HepG2 (cell line): ENCODE measurements around the gene TAS2R19. TPM values are rescaled to one million over a fixed set of nuclear protein-coding genes. Genes with fewer than 3 reads are reported as not detected.

Experiments
- ARNT2 ChIP-seq: sonication (generic); formaldehyde crosslinking; IDR thresholded peaks from 2 replicates; pipeline ENCODE4 v1.8.0; 2022; ENCODE audit warnings: mild to moderate bottlenecking, low read depth, missing genetic modification reagents, moderate library complexity
- ATF7-NPFF ChIP-seq: sonication (generic); formaldehyde crosslinking; IDR thresholded peaks from 2 replicates; pipeline ENCODE4 v1.8.1; 2023; ENCODE audit warnings: mild to moderate bottlenecking, low read depth, missing genetic modification reagents, moderate library complexity
- ELF3 ChIP-seq: IDR thresholded peaks from 2 replicates; pipeline ENCODE4 v1.6.1; 2016; ENCODE audit warnings: missing genetic modification reagents, missing compliant biosample characterization
- FOSL2 ChIP-seq: sonication (generic); formaldehyde crosslinking; IDR thresholded peaks from 2 replicates; pipeline ENCODE4 v1.4.0; 2020; ENCODE audit warnings: missing genetic modification reagents
- GTF2F1 ChIP-seq: fragments of 150-350 bp; IDR thresholded peaks from 2 replicates; pipeline ENCODE4 v1.6.1; 2014; ENCODE audit warnings: low read length
- KAT7 ChIP-seq: IDR thresholded peaks from 2 replicates; pipeline ENCODE4 v1.6.1; 2018; ENCODE audit warnings: borderline replicate concordance, missing compliant biosample characterization
- MEIS2 ChIP-seq: sonication (generic); formaldehyde crosslinking; IDR thresholded peaks from 2 replicates; pipeline ENCODE4 v1.9.0; 2021; ENCODE audit warnings: mild to moderate bottlenecking, missing genetic modification reagents
- RAD51 ChIP-seq: fragments of 450-650 bp; IDR thresholded peaks from 2 replicates; pipeline ENCODE4 v1.6.1; 2016; ENCODE audit warnings: borderline replicate concordance
- RBAK ChIP-seq: sonication (generic); formaldehyde crosslinking; IDR thresholded peaks from 2 replicates; pipeline ENCODE4 v1.5.1; 2020; ENCODE audit warnings: mild to moderate bottlenecking, missing genetic modification reagents
- RFX5 ChIP-seq: IDR thresholded peaks from 2 replicates; pipeline ENCODE4 v1.6.1; 2011; ENCODE audit warnings: low read depth, low read length, improper control_type of control experiment
- RNF2 ChIP-seq: fragments of 450-650 bp; conservative IDR thresholded peaks from 2 replicates; pipeline ENCODE4 v1.6.1; 2016; ENCODE audit warnings: low read depth
- SMARCC2 ChIP-seq: fragments of 450-650 bp; IDR thresholded peaks from 2 replicates; pipeline ENCODE4 v1.6.1; 2017; ENCODE audit warnings: antibody characterized with exemption, mild to moderate bottlenecking
- SRSF1 ChIP-seq: fragments of 200-400 bp; formaldehyde crosslinking; optimal IDR thresholded peaks from 2 replicates; pipeline ENCODE3; 2017; ENCODE audit warnings: mild to moderate bottlenecking, low read depth, low read length, moderate library complexity
- TAF1 ChIP-seq: sonication (generic); formaldehyde crosslinking; IDR thresholded peaks from 2 replicates; pipeline ENCODE4 v1.4.0; 2020; ENCODE audit warnings: missing genetic modification reagents
- ZFP62 ChIP-seq: sonication (generic); formaldehyde crosslinking; IDR thresholded peaks from 2 replicates; pipeline ENCODE4 v1.4.0; 2020; ENCODE audit warnings: missing genetic modification reagents
- ZNF10 ChIP-seq: sonication (generic); formaldehyde crosslinking; IDR thresholded peaks from 2 replicates; pipeline ENCODE4 v1.4.0; 2020; ENCODE audit warnings: mild to moderate bottlenecking, low read depth, missing genetic modification reagents, borderline replicate concordance
- ZNF205 ChIP-seq: IDR thresholded peaks from 2 replicates; pipeline ENCODE4 v1.6.1; 2018; ENCODE audit warnings: missing biosample characterization, missing genetic modification reagents
- ZNF530 ChIP-seq: sonication (generic); formaldehyde crosslinking; IDR thresholded peaks from 2 replicates; pipeline ENCODE4 v1.5.0; 2020; ENCODE audit warnings: low read depth, mild to moderate bottlenecking, missing genetic modification reagents
- ZNF672 ChIP-seq: sonication (generic); formaldehyde crosslinking; IDR thresholded peaks from 2 replicates; pipeline ENCODE4 v1.8.1; 2022; ENCODE audit warnings: missing genetic modification reagents
- ZNF772 ChIP-seq: sonication (generic); formaldehyde crosslinking; IDR thresholded peaks from 2 replicates; pipeline ENCODE4 v1.5.0; 2020; ENCODE audit warnings: mild to moderate bottlenecking, missing genetic modification reagents
- polyA plus RNA-seq, 8 experiments: library from polyadenylated mRNA; depleted of rRNA in 3 of 8; stranded (reverse) in 7 of 8; unstranded in 1 of 8; fragments of >200 nt; fragmentation: Illumina TruSeq in 4 of 8; extraction: Trizol in 4 of 8; gene quantifications; 2 replicates each; pipeline versions ENCODE4 v1.2.1 to v1.2.3, GENCODE V29; 2011 to 2016; ENCODE audit warnings: low read depth in 4 of 8, missing spikeins in 1 of 8, mixed read lengths in 1 of 8; ENCODE audit not compliant: insufficient read depth in 1 of 8
- total RNA-seq, 5 experiments: library from RNA; depleted of rRNA; stranded (reverse); fragments of >200 nt; fragmentation: Illumina TruSeq; extraction: Trizol; gene quantifications; 2 replicates each; pipeline ENCODE4 v1.2.3, GENCODE V29; 2016; ENCODE audit warnings: low read depth in 1 of 5
- TF ChIP-seq, protein P1 (sequence below): sonication (generic); formaldehyde crosslinking; IDR thresholded peaks from 2 replicates; pipeline ENCODE4 v1.4.0; 2020; ENCODE audit warnings: missing genetic modification reagents
- TF ChIP-seq, protein P2 (sequence below): sonication (generic); formaldehyde crosslinking; IDR thresholded peaks from 2 replicates; pipeline ENCODE4 v1.4.0; 2020; ENCODE audit warnings: missing genetic modification reagents
- TF ChIP-seq, protein P3 (sequence below): sonication (generic); formaldehyde crosslinking; IDR thresholded peaks from 2 replicates; pipeline ENCODE4 v1.4.0; 2020; ENCODE audit warnings: missing genetic modification reagents, borderline replicate concordance
- TF ChIP-seq, protein P4 (sequence below): sonication (generic); formaldehyde crosslinking; IDR thresholded peaks from 2 replicates; pipeline ENCODE4 v1.4.0; 2020; ENCODE audit warnings: missing genetic modification reagents, borderline replicate concordance
- TF ChIP-seq, protein P5 (sequence below): IDR thresholded peaks from 2 replicates; pipeline ENCODE4 v1.6.1; 2016; ENCODE audit warnings: mild to moderate bottlenecking, missing biosample characterization, missing genetic modification reagents

Gene TAS2R19
- total and polyA plus RNA-seq, 2 of the 13 experiments (the other 11 are each of a cell fraction or from before 2014, with no cell fraction given): 0.62 to 5.3 TPM

DNA sequence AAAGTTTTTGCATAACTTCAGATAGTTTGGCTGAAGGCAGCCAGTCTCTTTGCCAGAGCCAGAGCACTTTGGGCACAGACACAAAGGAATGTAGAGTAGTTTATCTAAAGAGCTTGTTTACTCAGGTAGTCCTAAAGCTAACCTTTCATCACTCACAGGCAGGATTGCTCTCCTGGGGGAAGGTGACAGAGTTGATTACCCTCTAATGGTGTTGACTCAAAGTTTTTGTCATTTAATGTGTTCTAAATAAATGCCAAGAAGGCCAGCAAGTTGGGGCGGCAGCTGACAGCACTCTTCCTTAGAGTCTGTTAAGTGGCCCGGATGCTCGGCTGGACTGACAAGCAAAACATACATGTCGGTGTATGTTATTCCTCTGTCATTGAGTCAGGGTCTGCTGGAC lies 49.0 kb upstream of the TAS2R19 start (continued):
- no peak for TF ChIP-seq ATF7-NPFF (CRISPR knock-in tag)
- no peak for TF ChIP-seq TAF1 (CRISPR knock-in tag)
- TF ChIP-seq KAT7 (CRISPR knock-in tag): no peak
- TF ChIP-seq, protein P1, sequence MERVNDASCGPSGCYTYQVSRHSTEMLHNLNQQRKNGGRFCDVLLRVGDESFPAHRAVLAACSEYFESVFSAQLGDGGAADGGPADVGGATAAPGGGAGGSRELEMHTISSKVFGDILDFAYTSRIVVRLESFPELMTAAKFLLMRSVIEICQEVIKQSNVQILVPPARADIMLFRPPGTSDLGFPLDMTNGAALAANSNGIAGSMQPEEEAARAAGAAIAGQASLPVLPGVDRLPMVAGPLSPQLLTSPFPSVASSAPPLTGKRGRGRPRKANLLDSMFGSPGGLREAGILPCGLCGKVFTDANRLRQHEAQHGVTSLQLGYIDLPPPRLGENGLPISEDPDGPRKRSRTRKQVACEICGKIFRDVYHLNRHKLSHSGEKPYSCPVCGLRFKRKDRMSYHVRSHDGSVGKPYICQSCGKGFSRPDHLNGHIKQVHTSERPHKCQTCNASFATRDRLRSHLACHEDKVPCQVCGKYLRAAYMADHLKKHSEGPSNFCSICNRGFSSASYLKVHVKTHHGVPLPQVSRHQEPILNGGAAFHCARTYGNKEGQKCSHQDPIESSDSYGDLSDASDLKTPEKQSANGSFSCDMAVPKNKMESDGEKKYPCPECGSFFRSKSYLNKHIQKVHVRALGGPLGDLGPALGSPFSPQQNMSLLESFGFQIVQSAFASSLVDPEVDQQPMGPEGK (CRISPR knock-in tag): no peak
- no peak for TF ChIP-seq SMARCC2
- TF ChIP-seq ZNF530: no peak
- 0 out of 2 replicates have a peak, but pooled peaks have one; percentile 6 for TF ChIP-seq FOSL2 (CRISPR knock-in tag)
- no peak for TF ChIP-seq ZNF772
- no peak for TF ChIP-seq RFX5
- TF ChIP-seq, protein P2, sequence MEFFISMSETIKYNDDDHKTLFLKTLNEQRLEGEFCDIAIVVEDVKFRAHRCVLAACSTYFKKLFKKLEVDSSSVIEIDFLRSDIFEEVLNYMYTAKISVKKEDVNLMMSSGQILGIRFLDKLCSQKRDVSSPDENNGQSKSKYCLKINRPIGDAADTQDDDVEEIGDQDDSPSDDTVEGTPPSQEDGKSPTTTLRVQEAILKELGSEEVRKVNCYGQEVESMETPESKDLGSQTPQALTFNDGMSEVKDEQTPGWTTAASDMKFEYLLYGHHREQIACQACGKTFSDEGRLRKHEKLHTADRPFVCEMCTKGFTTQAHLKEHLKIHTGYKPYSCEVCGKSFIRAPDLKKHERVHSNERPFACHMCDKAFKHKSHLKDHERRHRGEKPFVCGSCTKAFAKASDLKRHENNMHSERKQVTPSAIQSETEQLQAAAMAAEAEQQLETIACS (CRISPR knock-in tag): no peak
- TF ChIP-seq ZNF205: no peak
- TF ChIP-seq, protein P3, sequence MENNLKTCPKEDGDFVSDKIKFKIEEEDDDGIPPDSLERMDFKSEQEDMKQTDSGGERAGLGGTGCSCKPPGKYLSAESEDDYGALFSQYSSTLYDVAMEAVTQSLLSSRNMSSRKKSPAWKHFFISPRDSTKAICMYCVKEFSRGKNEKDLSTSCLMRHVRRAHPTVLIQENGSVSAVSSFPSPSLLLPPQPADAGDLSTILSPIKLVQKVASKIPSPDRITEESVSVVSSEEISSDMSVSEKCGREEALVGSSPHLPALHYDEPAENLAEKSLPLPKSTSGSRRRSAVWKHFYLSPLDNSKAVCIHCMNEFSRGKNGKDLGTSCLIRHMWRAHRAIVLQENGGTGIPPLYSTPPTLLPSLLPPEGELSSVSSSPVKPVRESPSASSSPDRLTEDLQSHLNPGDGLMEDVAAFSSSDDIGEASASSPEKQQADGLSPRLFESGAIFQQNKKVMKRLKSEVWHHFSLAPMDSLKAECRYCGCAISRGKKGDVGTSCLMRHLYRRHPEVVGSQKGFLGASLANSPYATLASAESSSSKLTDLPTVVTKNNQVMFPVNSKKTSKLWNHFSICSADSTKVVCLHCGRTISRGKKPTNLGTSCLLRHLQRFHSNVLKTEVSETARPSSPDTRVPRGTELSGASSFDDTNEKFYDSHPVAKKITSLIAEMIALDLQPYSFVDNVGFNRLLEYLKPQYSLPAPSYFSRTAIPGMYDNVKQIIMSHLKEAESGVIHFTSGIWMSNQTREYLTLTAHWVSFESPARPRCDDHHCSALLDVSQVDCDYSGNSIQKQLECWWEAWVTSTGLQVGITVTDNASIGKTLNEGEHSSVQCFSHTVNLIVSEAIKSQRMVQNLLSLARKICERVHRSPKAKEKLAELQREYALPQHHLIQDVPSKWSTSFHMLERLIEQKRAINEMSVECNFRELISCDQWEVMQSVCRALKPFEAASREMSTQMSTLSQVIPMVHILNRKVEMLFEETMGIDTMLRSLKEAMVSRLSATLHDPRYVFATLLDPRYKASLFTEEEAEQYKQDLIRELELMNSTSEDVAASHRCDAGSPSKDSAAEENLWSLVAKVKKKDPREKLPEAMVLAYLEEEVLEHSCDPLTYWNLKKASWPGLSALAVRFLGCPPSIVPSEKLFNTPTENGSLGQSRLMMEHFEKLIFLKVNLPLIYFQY: no peak
- no peak for TF ChIP-seq ZFP62 (CRISPR knock-in tag)
- no peak for TF ChIP-seq RNF2
- TF ChIP-seq GTF2F1: no peak
- no peak for TF ChIP-seq MEIS2 (CRISPR knock-in tag)
- TF ChIP-seq ELF3: peak; percentile 23; the same call in 1 of the 2 replicates
- TF ChIP-seq ZNF10 (CRISPR knock-in tag): no peak
- TF ChIP-seq SRSF1: no peak
- TF ChIP-seq, protein P4, sequence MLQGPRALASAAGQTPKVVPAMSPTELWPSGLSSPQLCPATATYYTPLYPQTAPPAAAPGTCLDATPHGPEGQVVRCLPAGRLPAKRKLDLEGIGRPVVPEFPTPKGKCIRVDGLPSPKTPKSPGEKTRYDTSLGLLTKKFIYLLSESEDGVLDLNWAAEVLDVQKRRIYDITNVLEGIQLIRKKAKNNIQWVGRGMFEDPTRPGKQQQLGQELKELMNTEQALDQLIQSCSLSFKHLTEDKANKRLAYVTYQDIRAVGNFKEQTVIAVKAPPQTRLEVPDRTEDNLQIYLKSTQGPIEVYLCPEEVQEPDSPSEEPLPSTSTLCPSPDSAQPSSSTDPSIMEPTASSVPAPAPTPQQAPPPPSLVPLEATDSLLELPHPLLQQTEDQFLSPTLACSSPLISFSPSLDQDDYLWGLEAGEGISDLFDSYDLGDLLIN (CRISPR knock-in tag): no peak
- TF ChIP-seq, protein P5, sequence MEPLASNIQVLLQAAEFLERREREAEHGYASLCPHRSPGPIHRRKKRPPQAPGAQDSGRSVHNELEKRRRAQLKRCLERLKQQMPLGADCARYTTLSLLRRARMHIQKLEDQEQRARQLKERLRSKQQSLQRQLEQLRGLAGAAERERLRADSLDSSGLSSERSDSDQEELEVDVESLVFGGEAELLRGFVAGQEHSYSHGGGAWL (CRISPR knock-in tag): no peak
- TF ChIP-seq ZNF672 (CRISPR knock-in tag): no peak
- TF ChIP-seq RAD51: no peak
- TF ChIP-seq RBAK (CRISPR knock-in tag): no peak
- TF ChIP-seq ARNT2 (CRISPR knock-in tag): no peak
